Epithelial cell of proximal tubule (primary cell): ENCODE data around the gene RGS3. TPM values are rescaled to one million over a fixed set of nuclear protein-coding genes. Genes with fewer than 3 reads are reported as not detected.

Source experiments
- DNase-seq: peaks from one replicate; pipeline ENCODE4 v3.0.0-alpha.2; 2011; ENCODE audit warnings: low read depth
- H3K4me3 ChIP-seq: 2 replicates; pipeline ENCODE4 v1.5.1; 2011; ENCODE audit warnings: low read depth, mild to moderate bottlenecking, low read length
- total RNA-seq: library from RNA; depleted of rRNA; stranded (reverse); fragments of >200 nt; gene quantifications from 2 replicates; pipeline ENCODE4 v1.2.3, GENCODE V29; 2015
- TF ChIP-seq, protein P1 (sequence below): conservative IDR thresholded peaks from 2 replicates; pipeline ENCODE4 v1.5.1; 2012; ENCODE audit warnings: low read depth, mild to moderate bottlenecking, low read length

Gene RGS3
- total RNA-seq, 1 donor from 2014 or later = 79.2 TPM

DNA sequence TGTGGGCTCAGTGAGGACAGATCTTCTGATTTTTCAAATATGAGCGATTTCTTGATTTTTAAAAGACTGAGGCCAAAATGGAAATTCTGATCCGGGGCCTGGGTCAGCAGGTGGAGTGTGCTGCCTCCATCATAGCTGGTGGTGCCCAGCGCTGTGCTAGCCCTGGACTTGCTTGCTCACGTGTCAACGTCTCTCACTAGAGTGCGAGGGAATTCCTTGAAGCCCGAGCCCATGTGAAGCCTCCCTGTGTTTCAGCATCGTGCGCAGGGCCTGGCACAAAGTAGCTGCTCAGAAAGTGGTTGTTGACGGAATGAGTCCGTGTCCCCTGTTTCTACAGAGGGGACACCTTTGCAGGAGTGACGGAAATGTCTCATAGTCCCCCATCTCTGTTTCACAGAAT lies 50.5 kb downstream of the RGS3 start:
- TF ChIP-seq, protein P1, sequence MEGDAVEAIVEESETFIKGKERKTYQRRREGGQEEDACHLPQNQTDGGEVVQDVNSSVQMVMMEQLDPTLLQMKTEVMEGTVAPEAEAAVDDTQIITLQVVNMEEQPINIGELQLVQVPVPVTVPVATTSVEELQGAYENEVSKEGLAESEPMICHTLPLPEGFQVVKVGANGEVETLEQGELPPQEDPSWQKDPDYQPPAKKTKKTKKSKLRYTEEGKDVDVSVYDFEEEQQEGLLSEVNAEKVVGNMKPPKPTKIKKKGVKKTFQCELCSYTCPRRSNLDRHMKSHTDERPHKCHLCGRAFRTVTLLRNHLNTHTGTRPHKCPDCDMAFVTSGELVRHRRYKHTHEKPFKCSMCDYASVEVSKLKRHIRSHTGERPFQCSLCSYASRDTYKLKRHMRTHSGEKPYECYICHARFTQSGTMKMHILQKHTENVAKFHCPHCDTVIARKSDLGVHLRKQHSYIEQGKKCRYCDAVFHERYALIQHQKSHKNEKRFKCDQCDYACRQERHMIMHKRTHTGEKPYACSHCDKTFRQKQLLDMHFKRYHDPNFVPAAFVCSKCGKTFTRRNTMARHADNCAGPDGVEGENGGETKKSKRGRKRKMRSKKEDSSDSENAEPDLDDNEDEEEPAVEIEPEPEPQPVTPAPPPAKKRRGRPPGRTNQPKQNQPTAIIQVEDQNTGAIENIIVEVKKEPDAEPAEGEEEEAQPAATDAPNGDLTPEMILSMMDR = no peak
- DNase-seq = no peak
- H3K4me3 ChIP-seq = no peak overlapping the region

DNA sequence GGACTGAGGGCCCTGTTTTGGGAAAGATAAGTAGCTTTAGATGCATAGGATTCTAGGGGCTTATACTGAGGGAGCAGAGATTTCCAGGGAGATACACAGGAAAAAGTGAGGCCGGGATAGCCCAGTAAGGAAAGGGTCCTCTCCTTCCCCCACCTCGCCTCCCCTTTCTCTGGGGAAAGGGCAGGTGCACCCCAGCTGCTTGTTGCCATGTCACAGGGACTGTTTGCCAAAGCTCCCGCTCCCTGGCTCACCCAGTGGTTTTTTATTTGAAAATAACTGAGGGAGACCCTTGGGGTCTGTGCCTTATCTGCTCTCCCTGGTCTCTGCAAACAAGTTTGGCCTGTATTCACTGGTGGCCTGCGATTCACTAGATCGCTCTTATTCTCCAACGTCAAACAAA lies 51.2 kb downstream of the RGS3 start:
- no peak overlapping the region for H3K4me3 ChIP-seq
- TF ChIP-seq, protein P1 = no peak
- DNase-seq = no peak

DNA sequence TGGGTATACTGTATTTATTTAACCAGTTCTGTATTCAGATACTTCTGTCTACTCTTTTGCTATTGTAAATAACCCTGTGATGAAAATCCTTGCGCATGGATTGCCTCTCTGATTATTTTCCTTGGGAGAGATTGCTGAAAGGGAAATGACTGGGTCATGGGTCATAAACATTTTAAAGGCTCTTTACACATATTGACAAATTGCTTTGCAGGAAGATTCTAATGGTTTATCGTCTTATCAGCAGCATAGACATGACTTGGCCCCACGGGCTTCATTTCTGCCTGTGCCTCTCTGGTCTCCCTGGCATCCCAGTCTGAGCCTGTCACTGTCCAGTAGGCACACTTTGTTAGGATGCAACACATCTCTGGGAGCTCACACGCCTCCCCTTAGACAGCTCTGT lies 52.3 kb downstream of the RGS3 start:
- no peak for DNase-seq
- TF ChIP-seq, protein P1 = no peak

DNA sequence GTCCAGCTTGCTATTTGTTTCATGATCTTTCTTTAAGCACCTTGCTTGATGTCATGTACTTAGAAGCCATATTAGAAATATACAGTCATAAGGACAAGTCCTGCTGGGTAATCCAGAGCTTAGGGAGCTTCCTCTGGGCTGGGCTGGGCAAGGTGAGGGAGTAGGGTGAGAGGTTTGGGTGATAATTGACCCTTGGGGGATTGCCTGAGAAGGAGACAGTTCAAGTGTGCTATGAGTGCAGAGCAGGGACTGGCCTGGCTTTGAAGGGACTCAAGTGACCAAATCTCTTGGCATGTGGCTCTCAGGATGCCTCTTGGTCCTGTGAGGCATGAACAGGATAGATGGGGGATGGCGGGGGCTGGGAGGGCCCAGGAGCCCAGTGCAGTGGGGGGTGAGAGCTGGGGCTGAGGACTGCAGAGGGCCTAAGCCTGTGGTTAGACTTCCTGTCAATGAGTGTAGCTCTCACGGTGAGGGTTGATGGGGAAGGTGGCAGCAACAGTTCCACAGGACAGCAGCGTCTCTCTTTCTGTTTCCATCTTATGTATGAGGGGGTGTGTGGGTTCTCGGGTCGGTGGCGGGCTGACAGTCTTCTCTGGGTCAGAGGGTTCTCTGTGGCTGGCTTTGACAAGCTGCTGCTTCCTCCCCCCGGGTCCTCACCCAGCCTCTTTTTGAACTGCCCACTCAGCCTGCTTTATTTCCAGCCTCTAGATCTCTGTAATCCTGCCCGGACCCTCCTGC lies 53.5 kb downstream of the RGS3 start:
- peak overlapping the region; percentile 8 for H3K4me3 ChIP-seq
- no peak for DNase-seq
- TF ChIP-seq, protein P1 = no peak

More for the DNA sequence above, 52.3 kb downstream of the RGS3 start:
- H3K4me3 ChIP-seq = no peak overlapping the region

DNA sequence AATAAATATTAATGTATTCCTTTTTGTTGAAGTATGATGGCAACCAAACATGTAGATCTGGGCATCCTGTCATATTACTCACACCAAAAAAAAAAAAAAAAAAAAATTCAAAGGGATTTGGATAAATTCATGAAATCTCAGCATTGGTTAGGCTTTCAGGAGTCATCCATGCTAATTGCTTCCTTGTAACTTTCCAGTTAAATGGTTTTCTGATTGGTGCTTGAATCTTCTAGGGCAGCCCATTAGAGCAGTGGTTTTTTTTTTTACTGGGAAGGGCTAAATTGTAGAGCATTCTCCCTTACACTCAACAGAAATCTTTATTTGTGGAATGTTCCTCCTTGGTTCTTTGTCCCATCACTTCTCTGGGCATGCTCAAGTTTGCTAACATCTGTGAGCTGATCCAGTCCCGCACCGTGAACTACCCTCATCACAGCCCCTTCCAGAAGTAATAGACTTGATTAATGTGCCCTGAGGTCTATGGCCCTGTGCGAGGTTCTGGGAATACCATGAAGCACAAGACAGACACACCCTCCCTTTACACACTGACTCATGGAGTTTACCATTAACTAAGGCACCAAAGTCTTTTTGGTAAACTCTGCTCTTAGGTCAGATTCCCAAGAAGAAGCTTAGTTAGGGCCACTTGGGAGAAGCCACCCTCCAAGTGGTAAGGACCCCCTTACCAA lies 56.0 kb downstream of the RGS3 start:
- DNase-seq = peak; percentile 94
- no peak overlapping the region for H3K4me3 ChIP-seq
- TF ChIP-seq, protein P1 = no peak

DNA sequence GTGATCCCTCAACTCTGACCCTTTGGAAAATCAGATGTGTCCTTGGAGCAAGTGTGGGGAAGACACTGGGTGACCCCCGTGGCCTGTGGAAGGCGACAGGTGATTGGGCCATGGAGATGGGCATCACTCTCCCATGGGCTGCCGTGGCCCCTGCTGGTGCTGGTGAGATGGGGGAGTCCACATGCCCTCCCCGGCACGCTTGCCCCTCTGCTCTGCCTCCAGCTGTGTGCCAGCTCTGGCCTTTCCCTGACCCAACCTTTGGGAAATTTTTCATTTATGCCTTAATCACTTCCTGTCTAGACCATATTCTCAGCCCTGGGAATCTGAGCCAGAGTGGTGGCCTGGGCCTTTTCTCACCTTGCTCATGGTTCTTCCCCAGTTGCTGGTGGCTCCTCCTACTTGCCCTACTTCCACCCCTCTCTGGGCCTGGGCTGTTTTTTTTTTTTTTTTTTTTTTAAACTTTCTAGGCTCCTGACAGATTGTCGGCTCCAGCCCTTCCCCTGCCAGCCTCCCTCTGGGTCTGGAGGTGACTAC lies 56.6 kb downstream of the RGS3 start:
- peak; percentile 71 for DNase-seq
- TF ChIP-seq, protein P1 = no peak
- H3K4me3 ChIP-seq = peak overlapping the region; percentile 5
